Medulla oblongata (tissue), 1 donor: ENCODE data around the gene TACR2.

Experiments
- DNase-seq: peaks from one replicate; pipeline ENCODE4 v3.0.0-alpha.2; 2015; ENCODE audit errors: extremely low spot score

TACR2 gene

GRCh38 chr10:69416695-69417094, at the start of gene TACR2:
TSS of gene TACR2 (minus strand) at chr10:69416918. CDS start at chr10:69416323, 595 bp downstream.
- no peak for DNase-seq

- no peak for DNase-seq
These were observed 49.4 kb upstream of the TACR2 start for GRCh38 chr10:69466158-69466490.

GRCh38 chr10:69465457-69466157, 48.9 kb upstream of the TACR2 start:
- DNase-seq, result no peak

GRCh38 chr10:69464801-69465401, 48.2 kb upstream of the TACR2 start:
- DNase-seq, result peak; percentile 82

- DNase-seq, result no peak
These were observed 47.7 kb upstream of the TACR2 start for GRCh38 chr10:69464401-69464800.

GRCh38 chr10:69463886-69464285, 47.2 kb upstream of the TACR2 start:
- peak; percentile 3 for DNase-seq

- no peak for DNase-seq
These were observed 44.7 kb upstream of the TACR2 start for GRCh38 chr10:69461243-69462025.

GRCh38 chr10:69460576-69461242, 44.0 kb upstream of the TACR2 start:
- no peak for DNase-seq

- no peak for DNase-seq
These were observed 43.3 kb upstream of the TACR2 start for GRCh38 chr10:69459893-69460575.

GRCh38 chr10:69459101-69459790, 42.5 kb upstream of the TACR2 start:
- peak; percentile 4 for DNase-seq

- DNase-seq, result peak; percentile 84
These were observed 41.8 kb upstream of the TACR2 start for GRCh38 chr10:69458430-69459100.

- peak; percentile 4 for DNase-seq
These were observed 41.1 kb upstream of the TACR2 start for GRCh38 chr10:69457771-69458237.

- DNase-seq, result no peak
These were observed 40.4 kb upstream of the TACR2 start for GRCh38 chr10:69456880-69457693.

- DNase-seq, result no peak
These were observed 38.5 kb upstream of the TACR2 start for GRCh38 chr10:69455006-69455763.

GRCh38 chr10:69453795-69454194, 37.1 kb upstream of the TACR2 start:
- no peak for DNase-seq

GRCh38 chr10:69452676-69453415, 36.1 kb upstream of the TACR2 start:
- no peak for DNase-seq

GRCh38 chr10:69451784-69452251, 35.1 kb upstream of the TACR2 start:
- DNase-seq, result peak; percentile 25

GRCh38 chr10:69451209-69451783, 34.6 kb upstream of the TACR2 start, which contains the start of gene TSPAN15:
TSS of gene TSPAN15 (plus strand) at chr10:69451465. CDS start at chr10:69451595, 130 bp downstream.
- DNase-seq, result peak; percentile 97
